GM20431 (cell line): Measurements from ENCODE around the gene ACVR2B.

Experiments
- in situ Hi-C: fragments of 300-500 bp; cut with MseI, MboI; formaldehyde crosslinking; loops from one replicate; pipeline ENCODE4 v1.15.0; 2020; ENCODE audit warnings: low sequenced_read_pairs; ENCODE audit not compliant: unreplicated experiment

The ACVR2B gene

DNA sequence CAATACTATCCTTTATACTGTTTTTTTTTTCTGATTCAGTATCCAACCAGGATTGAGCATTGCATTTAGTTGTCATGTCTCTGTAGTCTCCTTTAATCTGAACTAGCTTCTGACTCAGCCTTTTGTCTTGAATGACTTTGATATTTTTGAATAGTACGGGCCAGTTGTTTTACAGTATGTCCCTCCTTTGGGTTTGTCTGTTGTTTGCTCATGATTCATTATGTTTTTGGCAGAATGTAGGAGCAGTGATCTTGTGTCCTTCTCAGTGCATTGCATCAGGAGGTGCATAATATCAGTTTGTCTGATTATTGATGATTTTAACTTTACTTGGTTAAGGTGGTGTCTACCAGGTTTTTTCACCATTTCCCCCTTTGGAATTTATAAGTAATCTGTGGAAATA, 63.0 kb downstream of the ACVR2B start:
- in situ Hi-C loops, result loop anchor here (25.0 kb wide), 1 partner anchor 496 kb away; no protein-coding TSS in a partner anchor

DNA sequence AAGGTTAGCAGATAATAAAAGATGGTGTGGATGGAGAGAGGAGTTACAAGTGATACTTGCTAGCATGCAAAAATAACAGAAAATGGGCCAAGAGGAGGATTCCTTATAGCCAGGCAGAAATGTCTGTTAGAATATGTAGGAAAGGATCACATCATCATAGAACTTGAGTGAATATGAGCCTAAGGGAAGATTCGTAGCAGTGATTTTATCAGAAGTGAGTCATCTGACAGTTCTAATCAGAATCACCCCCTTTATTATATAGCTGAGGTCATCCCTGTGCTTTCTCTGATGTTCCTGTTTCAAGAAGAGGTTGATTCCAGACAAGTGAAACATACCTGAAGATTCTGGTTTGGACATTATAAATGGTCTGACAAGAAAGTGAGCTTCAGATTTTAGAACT, 65.3 kb downstream of the ACVR2B start:
- in situ Hi-C loops, result loop anchor here (25.0 kb wide), 1 partner anchor 493 kb away; no protein-coding TSS in a partner anchor

DNA sequence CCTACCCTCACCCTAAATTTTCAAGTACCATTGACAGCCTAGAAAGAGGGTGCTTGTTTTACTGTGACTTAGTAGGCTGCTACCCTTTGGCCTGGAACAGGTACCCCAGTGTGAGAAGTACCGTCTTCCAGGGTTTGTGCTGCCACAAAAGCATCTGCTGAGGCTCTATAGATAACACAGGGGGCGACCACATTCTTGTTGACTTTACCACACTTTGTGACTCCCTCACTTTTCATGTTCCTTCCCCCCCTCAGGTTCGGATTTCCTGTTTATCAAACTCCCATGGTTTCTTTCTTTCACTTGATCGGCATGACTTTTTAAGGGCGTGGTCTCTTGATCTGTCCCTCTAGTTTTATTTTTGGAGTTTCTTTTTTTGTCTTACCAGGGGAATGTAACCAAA, 66.0 kb downstream of the ACVR2B start:
- in situ Hi-C loops, result loop anchor here (10.0 to 25.0 kb wide), 2 partner anchors 135 to 493 kb away; no protein-coding TSS in a partner anchor

DNA sequence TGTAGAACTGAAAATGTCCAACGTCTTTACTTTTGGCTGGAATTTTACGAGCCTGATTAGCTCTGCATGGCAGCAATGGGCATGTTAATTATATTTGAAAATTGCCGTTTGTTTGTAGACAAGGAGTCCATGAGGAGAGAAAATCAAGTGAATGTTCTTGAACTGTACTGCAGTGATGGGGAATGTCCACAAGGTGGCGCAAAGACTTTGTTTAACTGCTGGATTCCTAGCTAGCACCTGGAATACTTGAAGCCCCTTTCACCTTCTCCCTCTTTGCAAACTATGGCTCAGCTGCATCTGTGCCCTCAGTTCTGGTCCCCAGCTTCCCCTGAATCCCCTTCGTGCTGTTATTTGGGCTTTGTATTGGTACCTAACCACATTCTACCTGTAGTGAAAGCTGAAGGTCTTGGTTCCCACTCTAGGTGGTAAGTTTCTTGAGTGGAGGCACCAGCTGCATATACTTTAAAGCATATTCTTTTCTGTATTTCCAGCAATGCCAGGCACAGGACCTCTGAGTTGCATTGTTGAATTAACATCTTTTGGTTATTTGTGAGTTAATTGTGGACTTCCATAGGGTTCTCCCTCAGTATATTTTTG, 67.8 kb downstream of the ACVR2B start:
- in situ Hi-C loops, result loop anchor here (10.0 to 25.0 kb wide), 2 partner anchors 133 to 491 kb away; no protein-coding TSS in a partner anchor

DNA sequence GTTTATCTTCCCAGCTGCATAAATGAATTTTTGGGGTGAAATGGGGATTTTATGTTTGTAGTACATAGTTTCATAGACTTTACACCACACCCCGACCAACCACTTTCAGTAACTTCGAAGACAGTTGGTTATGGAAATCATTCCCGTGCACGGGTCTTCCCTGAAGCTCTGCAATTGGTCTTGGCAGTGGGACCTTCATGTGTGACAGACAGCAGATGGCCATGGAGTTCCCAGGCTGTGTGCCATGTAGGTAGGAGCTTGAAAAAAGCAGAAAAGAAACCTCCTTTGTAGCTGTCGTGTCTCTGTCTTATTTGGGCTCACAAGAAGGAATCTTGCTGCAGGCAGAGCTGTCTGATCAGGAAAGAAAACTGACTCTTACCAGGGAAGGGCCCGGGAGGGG, 68.3 kb downstream of the ACVR2B start:
- in situ Hi-C loops, result loop anchor here (10.0 to 25.0 kb wide), 2 partner anchors 133 to 490 kb away; no protein-coding TSS in a partner anchor

DNA sequence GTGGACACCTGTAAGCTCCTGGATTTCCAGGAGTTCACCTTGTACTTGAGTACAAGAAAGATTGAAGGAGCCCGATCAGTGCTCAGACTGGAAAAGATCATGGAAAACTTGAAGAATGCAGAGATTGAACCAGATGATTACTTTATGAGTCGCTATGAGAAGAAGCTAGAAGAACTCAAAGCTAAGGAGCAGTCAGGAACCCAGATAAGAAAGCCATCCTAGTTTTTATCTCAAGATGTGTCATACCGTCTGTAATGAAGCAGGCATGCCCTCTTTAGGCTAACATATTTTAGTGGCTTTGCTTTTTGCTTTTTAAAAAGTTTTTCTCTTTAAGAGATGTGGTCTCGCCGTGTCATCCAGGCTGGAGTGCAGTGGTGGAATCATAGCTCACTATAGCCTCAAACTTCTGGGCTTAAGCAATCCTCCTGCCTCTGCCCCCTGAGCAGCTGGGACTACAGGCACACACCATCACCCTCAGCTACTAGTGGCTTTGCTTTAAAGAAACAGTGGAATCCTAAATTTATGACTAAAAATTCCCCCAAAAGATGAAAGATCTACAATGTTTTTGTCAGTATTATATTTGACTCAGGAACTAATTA, 70.5 kb downstream of the ACVR2B start:
- in situ Hi-C loops, result loop anchor here (10.0 to 25.0 kb wide), 2 partner anchors 131 to 488 kb away; no protein-coding TSS in a partner anchor

DNA sequence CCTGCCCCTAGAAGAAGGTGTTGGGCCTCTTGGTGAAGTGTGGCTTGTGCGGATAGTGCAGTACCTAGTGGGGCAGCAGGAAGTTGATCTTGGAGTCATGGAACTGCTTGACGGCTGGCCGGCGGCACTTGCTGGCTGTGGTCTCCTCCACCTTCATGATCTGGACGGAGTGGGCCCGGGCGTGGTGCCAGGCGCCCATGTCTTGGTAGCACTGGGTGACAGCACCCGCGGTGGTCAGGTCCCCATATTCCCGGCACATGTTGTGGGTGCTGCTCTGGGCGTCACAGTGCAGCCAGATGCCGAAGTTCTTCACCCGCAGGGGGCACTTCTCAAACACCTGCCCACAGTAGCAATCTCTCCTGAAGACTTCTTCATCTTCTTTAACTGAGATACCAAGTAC, 73.1 kb downstream of the ACVR2B start:
- in situ Hi-C loops, result loop anchor here (10.0 kb wide), 1 partner anchor 128 kb away; no protein-coding TSS in a partner anchor

DNA sequence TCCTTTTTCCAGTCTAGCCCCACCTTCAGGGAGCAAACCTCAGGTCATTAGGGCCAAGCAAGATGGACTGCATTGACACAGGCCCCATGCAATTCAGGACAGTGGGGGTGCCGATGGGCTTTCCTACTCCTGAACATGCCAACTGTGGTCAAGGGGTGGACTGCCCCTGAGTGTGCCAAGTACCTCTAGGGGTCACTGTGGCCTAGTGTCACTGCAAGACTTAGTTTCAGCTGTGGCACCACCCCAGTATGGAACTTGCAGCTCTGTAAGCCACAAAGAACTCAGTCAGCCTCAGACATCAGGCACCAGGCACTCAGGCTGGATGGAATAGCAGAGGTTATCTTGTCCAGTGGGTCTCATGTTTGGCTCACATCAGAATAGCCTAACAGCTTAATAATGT, 74.8 kb downstream of the ACVR2B start:
- in situ Hi-C loops, result loop anchor here (10.0 kb wide), 1 partner anchor 126 kb away; no protein-coding TSS in a partner anchor

DNA sequence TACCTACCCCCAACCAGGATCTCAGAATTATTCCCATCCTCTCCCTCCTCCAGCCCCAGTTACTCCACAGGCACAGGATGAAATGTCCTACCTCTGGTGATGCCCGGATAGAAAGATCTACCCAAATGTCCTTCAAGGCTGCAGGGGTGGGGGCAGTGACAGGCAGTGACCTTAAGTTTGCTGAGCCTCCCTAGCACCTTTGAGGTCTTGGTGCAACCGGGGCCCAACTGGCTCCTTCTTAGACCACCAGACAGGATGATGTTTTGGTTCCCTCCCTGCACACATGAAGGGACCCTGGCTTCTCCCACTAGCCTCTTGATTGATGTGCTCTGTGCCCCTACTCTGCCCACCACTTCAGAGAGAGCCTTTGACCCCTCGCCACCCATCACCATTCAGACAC, 78.8 kb downstream of the ACVR2B start:
- in situ Hi-C loops, result no loop called here

DNA sequence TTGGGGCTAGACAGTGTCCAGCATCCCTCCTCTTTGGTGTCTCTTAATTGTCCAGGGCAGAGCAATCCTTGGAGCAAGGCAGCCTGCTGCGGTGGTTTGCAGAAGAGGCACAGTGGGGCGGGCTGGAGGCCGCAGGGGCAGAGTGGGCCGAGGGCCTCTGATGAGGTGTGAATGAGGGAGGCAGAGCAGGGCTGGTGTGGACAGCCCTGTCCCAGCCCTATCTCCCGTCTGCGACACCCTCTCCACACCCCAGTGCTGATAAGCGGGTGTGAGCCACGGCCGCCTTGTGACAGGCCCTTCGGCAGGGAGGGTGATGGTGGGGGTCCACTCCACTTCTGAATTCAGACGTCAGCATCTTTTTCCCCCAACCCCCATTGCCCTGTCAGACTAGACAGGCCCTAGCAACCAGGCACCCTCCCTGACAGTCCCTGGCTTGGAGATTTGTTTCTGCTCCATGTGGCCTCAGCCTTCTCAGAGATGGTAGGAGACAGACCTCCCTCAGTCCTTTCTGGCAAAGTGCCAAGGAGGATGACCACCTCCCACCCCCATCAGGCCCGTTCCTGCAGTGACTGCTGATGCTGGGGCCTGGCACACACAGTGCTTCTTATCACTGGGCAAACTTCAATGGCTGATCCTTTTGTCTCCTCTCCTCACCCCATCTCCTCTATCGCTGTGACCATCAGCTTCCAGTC, 79.7 kb downstream of the ACVR2B start:
- in situ Hi-C loops, result no loop called here

DNA sequence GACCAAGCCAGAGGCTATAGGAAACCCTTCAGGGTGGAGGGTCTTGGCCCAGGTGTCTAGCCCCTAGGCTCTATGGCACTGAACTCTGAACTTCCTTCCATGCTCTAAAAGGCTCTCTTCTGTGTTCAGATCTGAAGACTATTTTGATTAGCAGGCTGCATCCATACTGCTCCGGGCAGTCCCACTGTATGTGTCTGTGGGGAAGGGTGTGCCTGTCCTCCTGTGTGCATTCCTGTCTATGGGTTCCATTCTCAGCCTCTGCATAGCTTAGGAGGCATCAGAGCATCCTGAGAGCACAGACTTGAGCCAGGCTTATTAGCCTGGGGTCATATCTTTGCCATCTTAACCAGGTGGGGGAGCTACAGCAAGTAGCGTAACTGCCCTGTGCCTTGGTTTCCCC, 80.5 kb downstream of the ACVR2B start:
- in situ Hi-C loops, result no loop called here

DNA sequence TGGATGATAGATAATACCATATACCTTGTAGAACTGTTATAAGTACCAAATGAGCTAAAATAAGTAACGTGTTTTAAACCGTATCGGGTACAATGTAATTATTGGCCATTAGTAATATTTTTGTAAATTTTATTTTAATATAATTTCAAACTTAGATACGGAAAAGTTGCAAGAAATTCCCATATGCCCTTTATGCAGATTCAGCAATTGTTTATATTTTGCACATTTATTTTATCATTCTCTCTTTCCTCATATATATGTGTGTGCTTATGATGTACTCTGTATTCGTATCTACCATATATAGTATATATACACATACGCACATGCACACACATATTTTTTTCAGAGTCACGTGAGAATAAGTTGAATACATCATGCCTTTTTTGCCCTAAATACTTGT, 80.9 kb downstream of the ACVR2B start:
- in situ Hi-C loops, result no loop called here

DNA sequence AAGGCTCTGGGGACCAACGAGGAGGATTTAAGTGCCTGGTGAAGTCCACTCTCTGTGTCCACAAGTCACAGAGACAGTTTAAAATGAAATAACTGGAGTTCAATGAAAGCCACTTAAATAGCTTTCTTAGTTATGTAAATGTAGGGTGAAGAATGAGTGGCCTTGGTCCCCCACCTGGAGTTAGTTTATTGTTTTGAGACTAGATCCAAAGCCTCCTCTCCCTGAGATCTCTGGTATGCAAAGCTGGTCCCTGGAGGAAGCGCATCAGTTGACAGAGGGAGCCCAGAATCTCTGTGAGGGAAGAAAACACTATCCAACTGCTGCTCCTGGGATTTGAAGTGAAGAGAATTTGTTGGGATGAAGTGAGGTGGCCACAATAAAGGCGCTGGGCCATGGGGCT, 83.0 kb downstream of the ACVR2B start:
- in situ Hi-C loops, result no loop called here

DNA sequence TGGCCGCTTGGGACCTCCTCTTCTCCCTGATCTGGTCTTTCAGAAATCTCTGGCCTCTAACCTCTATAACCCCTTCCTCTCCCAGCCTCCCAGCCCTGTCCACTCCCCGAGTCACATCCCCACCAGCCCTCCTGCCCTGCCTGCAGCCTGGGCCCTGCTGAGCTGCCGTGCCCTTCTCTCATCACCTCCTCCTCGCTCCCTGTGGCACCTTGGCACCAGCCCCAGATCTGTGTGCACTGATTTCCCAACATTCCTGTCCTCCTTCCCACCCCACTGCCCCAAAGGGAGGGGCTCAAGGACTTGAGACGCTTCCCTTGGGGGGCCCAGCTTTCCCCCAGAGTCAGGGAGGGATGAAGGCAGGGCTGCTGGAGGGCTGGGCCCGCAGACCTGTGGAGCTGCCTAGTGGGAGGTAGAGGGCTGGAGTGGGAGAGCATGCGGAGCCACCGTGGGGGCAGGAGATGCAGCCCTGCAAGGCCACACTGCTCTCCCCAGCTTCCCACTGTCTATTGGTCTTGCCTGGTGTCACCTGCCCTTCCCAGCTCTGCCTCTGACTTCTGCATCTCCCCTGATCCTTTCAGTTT, 85.2 kb downstream of the ACVR2B start:
- in situ Hi-C loops, result no loop called here

DNA sequence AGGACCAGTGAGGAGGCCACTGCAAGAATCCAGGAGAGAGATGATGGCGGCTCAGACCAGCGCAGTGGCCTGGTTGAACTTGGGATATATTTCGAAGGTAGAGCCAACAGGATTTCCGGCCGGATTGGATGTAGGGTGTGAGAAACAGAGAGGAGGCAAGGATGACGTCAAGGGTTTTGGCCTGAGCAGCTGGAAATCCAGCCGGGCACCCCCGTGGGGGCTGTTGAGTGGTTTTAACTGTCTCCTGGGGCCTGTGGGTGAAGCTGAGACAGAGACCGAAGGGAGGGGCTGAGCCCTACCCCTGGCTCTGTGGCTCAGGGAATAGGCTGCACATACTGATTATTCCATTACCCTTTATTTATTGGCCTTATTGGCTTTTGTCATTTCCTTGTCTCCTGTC, 88.1 kb downstream of the ACVR2B start:
- in situ Hi-C loops, result no loop called here
